Activated CD8-positive, alpha-beta T cell treated with anti-CD3 and anti-CD28 coated beads for 36 hours (primary cell): ENCODE data around the gene FSD1L. TPM values are rescaled to one million over a fixed set of nuclear protein-coding genes. Genes with fewer than 3 reads are reported as not detected.

ENCODE experiments used
- ATAC-seq: fragments of 200-7000 bp; cut with Tn5 transposase; one replicate; pipeline ENCODE4 v1.10.0; 2021; ENCODE audit warnings: mild to moderate bottlenecking, moderate library complexity
- CTCF ChIA-PET: fragments of 350-600 bp; sonication (Branson Sonifier 250); formaldehyde crosslinking; loops from one replicate; lab custom pipeline; 2021; ENCODE audit warnings: antibody characterized with exemption; lab: Charles Lee
- POLR2A ChIA-PET: fragments of 350-600 bp; sonication (Branson Sonifier 250); formaldehyde crosslinking; loops from one replicate; lab custom pipeline; 2021; ENCODE audit warnings: antibody characterized with exemption; lab: Charles Lee
- DNase-seq: peaks from one replicate; pipeline ENCODE4 v3.0.0-alpha.2; 2020
- H3K27ac Mint-ChIP-seq: one replicate; pipeline ENCODE4 v1.8.0; 2021; ENCODE audit warnings: mild to moderate bottlenecking, mixed read lengths
- H3K27me3 Mint-ChIP-seq: one replicate; pipeline ENCODE4 v1.8.0; 2021; ENCODE audit warnings: mixed read lengths
- H3K36me3 Mint-ChIP-seq: one replicate; pipeline ENCODE4 v1.8.0; 2021; ENCODE audit warnings: low read depth, mixed read lengths
- H3K4me1 Mint-ChIP-seq: one replicate; pipeline ENCODE4 v1.8.0; 2021; ENCODE audit warnings: low read depth, mixed read lengths
- H3K4me3 Mint-ChIP-seq: one replicate; pipeline ENCODE4 v1.8.0; 2021; ENCODE audit warnings: mild to moderate bottlenecking, moderate library complexity, mixed read lengths
- H3K9me3 Mint-ChIP-seq: one replicate; pipeline ENCODE4 v1.8.0; 2021; ENCODE audit warnings: mixed read lengths
- CTCF ChIP-seq: fragments of 200-600 bp; IDR thresholded peaks from one replicate; pipeline ENCODE4 v1.8.0; 2022; ENCODE audit warnings: antibody characterized with exemption, mild to moderate bottlenecking
- intact Hi-C: fragments of 100-400 bp; cut with micrococcal nuclease; formaldehyde crosslinking; loops from one replicate; pipeline ENCODE4 v1.10.0; 2022
- total RNA-seq, 2 experiments: library from RNA; stranded (reverse); gene quantifications; one replicate each; pipeline ENCODE4 v1.2.3, GENCODE V29; 2021

FSD1L gene
- total RNA-seq, 2 experiments from 2014 or later = 1.3 TPM

DNA sequence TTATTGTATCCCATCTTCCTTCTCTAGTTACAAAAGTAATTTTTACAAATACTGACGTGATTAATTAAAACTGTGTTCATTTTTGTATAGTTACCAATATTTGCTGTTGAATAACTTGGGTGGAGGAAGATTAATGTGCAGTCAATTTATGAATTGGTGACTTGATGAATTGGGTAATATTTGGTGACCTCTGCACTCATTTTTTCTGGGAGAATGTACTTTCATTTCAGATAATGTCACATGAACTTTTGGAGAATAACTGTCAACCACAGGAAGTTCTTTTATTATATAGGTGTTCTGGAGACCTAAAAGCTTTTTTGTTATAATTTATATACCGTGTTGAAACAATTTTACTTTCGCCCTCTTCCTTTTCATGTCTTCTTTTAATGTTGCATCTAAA lies 83.7 kb downstream of the FSD1L start:
- POLR2A ChIA-PET = no interaction called here
- CTCF ChIA-PET = no interaction called here
- Mint-ChIP-seq H3K27ac (no peak overlapping the region), H3K27me3 (no peaks in the 10 kb centered on the region), H3K9me3 (peaks cover 2% of the 10 kb centered on the region), H3K4me1 (peaks cover 29% of the 10 kb centered on the region), H3K4me3 (no peak overlapping the region), H3K36me3 (no peaks in the 10 kb centered on the region)
- ATAC-seq (no peak), DNase-seq (no peak)
- no peak for TF ChIP-seq CTCF
- intact Hi-C loops = no loop called here

- Mint-ChIP-seq H3K27me3 (no peaks in the 10 kb centered on the region), H3K4me1 (peaks cover 25% of the 10 kb centered on the region), H3K27ac (no peak overlapping the region), H3K9me3 (no peaks in the 10 kb centered on the region), H3K36me3 (no peaks in the 10 kb centered on the region), H3K4me3 (no peak overlapping the region)
- no peak for TF ChIP-seq CTCF
- CTCF ChIA-PET = no interaction called here
- intact Hi-C loops = no loop called here
- DNase-seq (no peak), ATAC-seq (peak; percentile 51)
- POLR2A ChIA-PET = no interaction called here
Observed at GRCh38 chr9:105535920-105536668, 88.3 kb downstream of the FSD1L start.

DNA sequence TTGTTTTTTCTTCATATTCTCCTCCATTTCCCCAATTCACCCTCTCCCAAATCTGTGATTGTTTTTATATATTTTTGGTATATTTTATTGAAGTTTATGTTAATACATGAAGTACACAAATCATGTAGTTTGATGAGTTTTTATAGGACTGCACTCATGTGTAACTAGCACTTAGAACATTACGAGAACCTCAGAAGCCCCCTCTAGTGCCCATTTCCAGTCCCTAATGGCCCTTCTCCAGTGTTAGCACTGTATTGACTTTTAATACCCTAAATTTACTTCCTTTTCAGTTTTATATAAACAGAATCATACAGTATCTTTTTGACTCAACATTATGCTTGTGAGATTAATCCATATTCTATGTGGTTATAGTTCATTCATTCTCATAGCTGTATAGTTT lies 91.6 kb downstream of the FSD1L start:
- TF ChIP-seq CTCF = no peak
- intact Hi-C loops = no loop called here

GRCh38 chr9:105541838-105542237 lies 94.0 kb downstream of the FSD1L start:
- intact Hi-C loops = no loop called here
- no peaks in the 10 kb centered on the region for H3K9me3 Mint-ChIP-seq
- no peak overlapping the region for H3K4me3 Mint-ChIP-seq
- H3K36me3 Mint-ChIP-seq = no peaks in the 10 kb centered on the region
- ATAC-seq (peak; percentile 98), DNase-seq (no peak)
- ChIA-PET POLR2A (no interaction called here), CTCF (no interaction called here)
- TF ChIP-seq CTCF = no peak
- H3K27ac Mint-ChIP-seq = no peak overlapping the region
- no peaks in the 10 kb centered on the region for H3K27me3 Mint-ChIP-seq
- peaks cover 8% of the 10 kb centered on the region for H3K4me1 Mint-ChIP-seq

More for the DNA sequence above, 91.6 kb downstream of the FSD1L start:
- Mint-ChIP-seq H3K9me3 (no peaks in the 10 kb centered on the region), H3K27ac (no peak overlapping the region), H3K4me3 (no peak overlapping the region), H3K4me1 (peaks cover 19% of the 10 kb centered on the region), H3K36me3 (no peaks in the 10 kb centered on the region), H3K27me3 (no peaks in the 10 kb centered on the region)
- no peak for ATAC-seq
- CTCF ChIA-PET = no interaction called here
- POLR2A ChIA-PET = no interaction called here
- peak; percentile 17 for DNase-seq

GRCh38 chr9:105554042-105554441 lies 106.2 kb downstream of the FSD1L start:
- no peak for DNase-seq
- no peaks in the 10 kb centered on the region for H3K36me3 Mint-ChIP-seq
- ChIA-PET POLR2A (no interaction called here), CTCF (no interaction called here)
- no peaks in the 10 kb centered on the region for H3K27me3 Mint-ChIP-seq
- H3K9me3 Mint-ChIP-seq = no peaks in the 10 kb centered on the region
- ATAC-seq = no peak
- H3K27ac Mint-ChIP-seq = no peak overlapping the region
- no peak overlapping the region for H3K4me3 Mint-ChIP-seq
- peaks cover 10% of the 10 kb centered on the region for H3K4me1 Mint-ChIP-seq
- no peak for TF ChIP-seq CTCF
- intact Hi-C loops = loop anchor here (10.0 kb wide), 1 partner anchor 109 kb away; the partner anchor contains the start of gene FSD1L
